Kidney epithelial cell (primary cell): ENCODE measurements around the gene PIGQ. TPM values are rescaled to one million over a fixed set of nuclear protein-coding genes. Genes with fewer than 3 reads are reported as not detected.

Experiments
- DNase-seq: peaks from one replicate; pipeline ENCODE4 v3.0.0-alpha.2; 2010; ENCODE audit warnings: low read depth
- H3K27me3 ChIP-seq: 2 replicates; pipeline ENCODE4 v1.6.0; 2011; ENCODE audit warnings: low read length; ENCODE audit not compliant: control insufficient read depth, insufficient read depth
- H3K36me3 ChIP-seq: 2 replicates; pipeline ENCODE4 v1.5.1; 2011; ENCODE audit warnings: low read length; ENCODE audit not compliant: control insufficient read depth, insufficient read depth
- H3K4me3 ChIP-seq: 2 replicates; pipeline ENCODE4 v1.5.1; 2011; ENCODE audit warnings: low read depth, mild to moderate bottlenecking, control low read depth, low read length
- CTCF ChIP-seq: IDR thresholded peaks from 2 replicates; pipeline ENCODE4 v1.5.1; 2011; ENCODE audit warnings: mild to moderate bottlenecking, moderate library complexity, low read length, control low read depth, inconsistent platforms; ENCODE audit not compliant: insufficient read depth, poor library complexity, severe bottlenecking
- total RNA-seq: library from RNA; depleted of rRNA; stranded (reverse); fragments of >200 nt; gene quantifications from 2 replicates; pipeline ENCODE4 v1.2.3, GENCODE V29; 2015

The PIGQ gene
- total RNA-seq, 1 donor from 2014 or later: 54.9 TPM

DNA sequence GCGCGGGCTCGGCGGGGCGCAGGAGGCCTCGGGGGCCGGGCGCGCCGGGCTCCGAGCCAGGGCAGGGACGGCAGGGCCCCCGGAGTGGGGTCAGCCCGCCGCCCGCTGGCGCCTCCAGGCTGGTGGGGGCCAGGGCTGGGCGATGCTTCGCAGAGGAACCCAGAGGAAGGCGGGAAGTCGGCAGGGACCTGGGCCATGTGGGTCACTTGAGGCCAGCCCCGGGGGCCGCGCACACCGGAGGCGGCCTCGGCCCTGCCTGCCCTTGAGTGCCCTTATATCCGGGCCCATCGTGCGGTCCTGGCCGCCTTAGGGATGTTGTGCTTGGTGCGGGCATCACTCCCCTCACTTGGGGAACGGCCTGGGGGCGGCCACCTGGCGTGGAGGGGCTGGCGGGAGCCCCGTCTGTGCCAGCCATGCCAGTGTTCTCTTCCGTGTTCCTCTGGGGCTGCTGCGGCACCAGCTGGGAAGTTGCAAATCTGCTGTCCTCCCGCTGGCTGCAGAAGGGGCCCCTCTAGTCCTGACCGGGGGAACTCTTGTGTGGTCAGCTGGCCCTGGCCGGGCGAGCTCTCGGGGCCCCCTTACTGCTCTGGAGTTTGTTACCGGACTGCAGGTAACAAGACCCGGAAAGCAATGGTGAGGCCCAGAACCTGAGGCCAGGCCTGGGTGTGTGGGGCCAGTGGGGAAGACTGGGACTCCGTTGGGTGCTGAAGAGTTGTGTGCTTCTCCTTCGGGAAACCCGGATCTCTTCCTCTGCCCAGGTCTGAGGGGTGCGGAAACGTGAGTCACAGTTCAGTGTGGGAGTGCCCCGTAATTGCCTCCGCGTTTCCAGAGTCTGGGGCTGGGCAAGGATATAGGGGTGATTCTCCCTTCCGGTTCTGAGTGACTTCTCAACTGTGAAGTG, 41.4 kb upstream of the PIGQ start:
- DNase-seq: no peak
- Histone ChIP-seq H3K27me3 (no peaks in the 10 kb centered on the region), H3K4me3 (peak overlapping the region; percentile 81), H3K36me3 (peaks cover 2% of the 10 kb centered on the region)
- TF ChIP-seq CTCF: no peak

- Histone ChIP-seq H3K4me3 (peak overlapping the region; percentile 81), H3K27me3 (no peaks in the 10 kb centered on the region), H3K36me3 (peaks cover 2% of the 10 kb centered on the region)
- TF ChIP-seq CTCF: no peak
- DNase-seq: no peak
These were observed 40.7 kb upstream of the PIGQ start for GRCh38 chr16:529012-529575.

DNA sequence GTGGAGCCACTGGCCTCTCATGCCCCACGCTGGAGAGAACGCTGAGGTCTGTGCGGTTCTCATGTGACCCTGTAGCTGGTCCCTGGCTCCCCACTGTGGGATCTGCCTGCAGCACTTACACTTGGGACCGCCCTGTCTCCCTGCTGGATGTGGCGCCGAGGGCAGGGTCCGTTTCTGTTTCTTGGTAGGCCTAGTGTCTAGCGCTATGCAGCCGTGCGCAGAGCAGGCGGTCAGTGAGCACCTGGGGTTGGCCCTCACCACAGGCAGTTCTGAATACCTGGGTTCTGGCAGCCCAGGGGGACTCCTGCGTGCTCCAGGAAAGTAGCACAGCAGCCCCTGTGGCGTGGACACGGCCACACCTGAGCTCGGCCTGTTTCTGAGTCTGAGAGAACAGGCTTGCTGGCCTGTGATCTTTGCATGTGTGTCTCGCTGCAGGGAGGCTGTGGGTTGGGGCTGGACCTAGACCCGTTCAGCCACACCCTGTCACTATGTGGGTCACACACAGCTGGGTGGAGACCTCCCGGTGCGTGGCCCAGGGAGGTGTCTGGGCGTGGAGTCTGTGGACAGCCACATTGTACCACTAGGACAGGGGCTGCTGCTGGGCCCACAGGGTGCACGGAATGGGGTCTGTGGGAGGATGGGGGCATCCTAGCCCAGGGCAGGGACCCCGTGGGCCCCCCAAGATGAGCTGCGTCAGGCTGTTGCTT, 39.5 kb upstream of the PIGQ start:
- peaks cover 3% of the 10 kb centered on the region for H3K36me3 ChIP-seq
- H3K4me3 ChIP-seq: no peak overlapping the region
- no peak for DNase-seq
- H3K27me3 ChIP-seq: no peaks in the 10 kb centered on the region
- no peak for TF ChIP-seq CTCF

GRCh38 chr16:531494-532125, 38.2 kb upstream of the PIGQ start:
- Histone ChIP-seq H3K36me3 (peaks cover 3% of the 10 kb centered on the region), H3K27me3 (no peaks in the 10 kb centered on the region), H3K4me3 (no peak overlapping the region)
- no peak for DNase-seq
- no peak for TF ChIP-seq CTCF

- Histone ChIP-seq H3K36me3 (peaks cover 6% of the 10 kb centered on the region), H3K4me3 (no peak overlapping the region), H3K27me3 (no peaks in the 10 kb centered on the region)
- no peak for TF ChIP-seq CTCF
- DNase-seq: no peak
These were observed 36.2 kb upstream of the PIGQ start for GRCh38 chr16:533391-534123.
